KBM-7 (cell line): ENCODE measurements around the gene TPD52L1.

Experiments
- DNase-seq: peaks from one replicate; pipeline ENCODE4 v3.0.0-alpha.2; 2015
- in situ Hi-C: fragments of 300-500 bp; cut with MboI; formaldehyde crosslinking; loops from 2 replicates; pipeline ENCODE4 v1.14.3; 2020; ENCODE audit warnings: low sequenced_read_pairs, low pct_unique_long_range_greater_than_20kb, mixed read lengths

The TPD52L1 gene

DNA sequence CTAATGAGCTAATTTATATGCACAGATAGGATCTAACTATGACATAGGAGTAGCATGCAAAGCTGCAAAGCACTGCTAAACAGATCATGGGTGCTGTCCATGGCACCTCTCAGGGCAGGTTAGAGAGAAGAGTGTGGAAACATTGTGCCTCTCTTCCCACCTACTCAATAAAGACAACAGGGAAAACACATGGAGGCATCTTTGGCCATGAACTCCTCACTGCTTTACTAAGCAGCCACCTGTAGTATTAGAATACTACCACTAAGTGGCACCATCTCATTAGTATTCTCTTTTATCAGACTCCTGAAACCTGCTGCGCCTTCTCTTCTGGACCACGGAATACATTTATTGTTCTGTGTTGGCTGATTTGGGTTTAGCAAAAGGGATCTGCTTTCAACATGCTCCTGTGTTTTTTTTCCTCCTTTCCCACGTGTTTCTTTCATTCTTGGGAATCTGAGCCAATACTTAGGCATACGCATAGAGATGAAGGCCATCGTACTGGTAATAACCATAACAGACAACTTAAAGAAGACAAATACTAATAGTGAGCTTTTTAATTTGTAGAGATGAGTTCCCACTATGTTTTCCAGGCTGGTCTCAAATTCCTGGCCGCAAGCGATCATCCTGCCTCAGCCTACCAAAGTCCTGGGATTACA, 157.5 kb downstream of the TPD52L1 start:
- in situ Hi-C loops, result loop anchor here (10.0 kb wide), 1 partner anchor 454 kb away; no protein-coding TSS in a partner anchor
- peak; percentile 78 for DNase-seq

DNA sequence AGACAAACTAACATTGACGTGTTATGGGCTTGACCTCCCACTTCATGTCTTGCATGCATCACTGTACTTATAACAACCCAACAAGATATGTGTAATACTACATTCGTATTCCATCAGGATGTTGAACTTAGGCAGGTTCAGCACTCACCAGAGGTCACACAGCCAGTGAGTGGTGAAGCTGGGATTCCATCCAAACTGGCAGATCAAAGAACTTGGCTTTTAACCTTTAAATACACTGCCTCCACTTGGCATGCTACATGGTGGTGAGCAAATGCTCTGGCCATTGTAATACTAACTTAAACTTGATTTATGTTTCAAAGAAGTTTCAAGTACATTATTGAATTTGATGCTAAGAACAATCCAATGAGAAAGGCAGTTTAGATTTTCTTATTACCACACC, 158.9 kb downstream of the TPD52L1 start:
- in situ Hi-C loops, result loop anchor here (10.0 kb wide), 1 partner anchor 452 kb away; no protein-coding TSS in a partner anchor

DNA sequence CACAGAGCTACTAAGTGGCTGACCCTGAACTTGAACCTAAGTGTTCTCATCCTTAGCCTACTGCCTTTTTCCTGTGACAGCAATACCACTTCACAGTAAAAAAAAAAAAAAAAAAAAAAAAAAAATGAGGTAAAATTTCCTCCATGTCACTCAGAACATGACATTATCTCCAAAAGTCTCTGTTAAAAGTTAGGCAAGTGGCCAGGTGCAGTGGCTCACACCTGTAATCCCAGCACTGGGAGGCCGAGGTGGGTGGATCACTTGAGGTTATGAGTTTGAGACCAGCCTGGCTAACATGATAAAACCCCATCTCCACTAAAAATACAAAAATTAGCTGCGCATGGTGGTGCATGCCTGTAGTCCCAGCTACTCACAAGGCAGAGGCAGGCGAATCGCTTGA, 159.4 kb downstream of the TPD52L1 start:
- in situ Hi-C loops, result loop anchor here (10.0 kb wide), 1 partner anchor 452 kb away; no protein-coding TSS in a partner anchor
- DNase-seq, result no peak

More for the DNA sequence above, 158.9 kb downstream of the TPD52L1 start:
- no peak for DNase-seq
